ENCODE data around the gene AQP7. TPM values are rescaled to one million over a fixed set of nuclear protein-coding genes. Genes with fewer than 3 reads are reported as not detected.

The AQP7 gene
- total RNA-seq, 2 donors from 2014 or later, result 4.2 to 29.7 TPM

- Histone ChIP-seq H3K27ac (no peak overlapping the region), H3K4me1 (peaks cover 23% of the 10 kb centered on the region), H3K9me3 (no peaks in the 10 kb centered on the region), H3K27me3 (no peaks in the 10 kb centered on the region), H3K4me3 (no peak overlapping the region), H3K36me3 (replicated peaks in 1 of 2; ENCODE audit: insufficient read depth in 1 of 2, low read depth in 2 of 2) (no peaks in the 10 kb centered on the region)
- DNase-seq (no peak), ATAC-seq (no peak)
- 70% methylated on average over 5 of the region's 5 CpGs for WGBS, 2 donors
- intact Hi-C loops (cut with DNase I), result no loop called here
- no peak for TF ChIP-seq CTCF (IDR thresholded peaks at IDR 0.05)
- no peak for TF ChIP-seq POLR2A (IDR thresholded peaks at IDR 0.05)
Measured at GRCh38 chr9:33416996-33417395, 14.6 kb upstream of the AQP7 start.

- ATAC-seq (peak; percentile 94), DNase-seq (peak; percentile 90 to 94 (median 92))
- intact Hi-C loops (cut with DNase I), result no loop called here
- Histone ChIP-seq H3K4me3 (no peak overlapping the region), H3K36me3 (replicated peaks in 1 of 2; ENCODE audit: insufficient read depth in 1 of 2, low read depth in 2 of 2) (no peaks in the 10 kb centered on the region), H3K27me3 (no peaks in the 10 kb centered on the region), H3K27ac (peak overlapping the region; percentile 33 to 81 (median 62)), H3K4me1 (peaks cover 23% of the 10 kb centered on the region), H3K9me3 (no peaks in the 10 kb centered on the region)
- peak in 2 of 3 donors; percentile 33 to 35 for TF ChIP-seq POLR2A (IDR thresholded peaks at IDR 0.05)
- TF ChIP-seq CTCF (IDR thresholded peaks at IDR 0.05), result peak; percentile 71 to 90 (median 78)
- WGBS, 2 donors, result 3 to 7% methylated on average over 7 to 9 of the region's 9 CpGs
Measured at GRCh38 chr9:33415501-33416038, 13.2 kb upstream of the AQP7 start.

GRCh38 chr9:33414889-33415500 is 12.6 kb upstream of the AQP7 start:
- Histone ChIP-seq H3K27me3 (no peaks in the 10 kb centered on the region), H3K9me3 (no peaks in the 10 kb centered on the region), H3K4me1 (peaks cover 23% of the 10 kb centered on the region), H3K27ac (peak overlapping the region; percentile 33 to 69 (median 50)), H3K36me3 (replicated peaks in 1 of 2; ENCODE audit: insufficient read depth in 1 of 2, low read depth in 2 of 2) (no peaks in the 10 kb centered on the region), H3K4me3 (no peak overlapping the region)
- no peak for ATAC-seq
- TF ChIP-seq POLR2A (IDR thresholded peaks at IDR 0.05) (no peak), CTCF (IDR thresholded peaks at IDR 0.05) (no peak)
- DNase-seq, result peak in 1 of 4 donors; percentile 47
- intact Hi-C loops (cut with DNase I), result no loop called here
- 61 to 77% methylated on average over 10 to 13 of the region's 13 CpGs for WGBS, 2 donors

DNA sequence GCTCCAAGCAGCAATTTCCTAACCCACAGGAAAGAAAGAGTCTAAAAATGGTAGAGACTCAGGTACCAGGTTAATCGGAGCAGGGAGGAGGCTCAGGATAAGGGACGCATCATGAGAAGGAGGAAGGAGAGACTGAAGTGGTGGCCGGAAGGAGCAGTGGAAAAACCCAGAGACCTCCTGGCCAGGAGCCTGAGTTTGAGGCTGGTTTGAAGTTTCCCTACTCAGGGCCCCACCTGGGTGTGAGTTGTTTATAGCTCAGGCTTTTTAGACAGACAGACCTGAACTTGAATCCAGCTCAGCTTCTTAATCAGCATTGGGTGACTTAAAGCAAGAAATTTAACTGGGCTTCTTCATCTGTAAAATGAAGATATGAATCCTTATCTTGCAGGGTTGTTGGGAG is 11.9 kb upstream of the AQP7 start:
- DNase-seq, result no peak
- TF ChIP-seq POLR2A (IDR thresholded peaks at IDR 0.05), result no peak
- TF ChIP-seq CTCF (IDR thresholded peaks at IDR 0.05), result no peak
- WGBS, 2 donors, result 57 to 73% methylated on average over 3 of the region's 3 CpGs
- intact Hi-C loops (cut with DNase I), result no loop called here
- Histone ChIP-seq H3K9me3 (no peaks in the 10 kb centered on the region), H3K4me1 (peaks cover 23% of the 10 kb centered on the region), H3K27me3 (no peaks in the 10 kb centered on the region), H3K36me3 (replicated peaks in 1 of 2; ENCODE audit: insufficient read depth in 1 of 2, low read depth in 2 of 2) (no peaks in the 10 kb centered on the region), H3K27ac (no peak overlapping the region), H3K4me3 (no peak overlapping the region)
- no peak for ATAC-seq

DNA sequence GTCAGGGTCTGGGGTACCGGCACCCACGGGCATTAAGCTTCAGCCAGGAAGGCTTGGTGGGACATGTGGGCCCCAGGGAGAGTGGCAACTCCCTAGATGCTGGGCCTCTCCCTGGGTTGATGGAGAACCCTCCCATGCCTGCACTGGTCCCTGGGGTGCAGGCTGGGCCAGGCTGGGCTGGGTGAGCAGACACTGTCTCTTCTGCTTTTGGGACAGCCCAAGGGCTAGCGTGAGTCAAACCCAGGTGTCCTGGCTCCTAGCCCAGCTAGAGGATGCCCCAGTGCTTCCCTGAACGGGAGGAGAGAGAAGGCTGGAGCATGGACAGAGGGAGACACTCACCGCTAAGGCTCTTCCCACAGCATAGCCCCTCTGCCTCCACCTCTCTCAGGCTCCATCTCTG is 5.7 kb upstream of the AQP7 start:
- 62 to 66% methylated on average over 4 to 5 of the region's 5 CpGs for WGBS, 2 donors
- intact Hi-C loops (cut with DNase I), result no loop called here
- ATAC-seq (no peak), DNase-seq (no peak)
- peaks cover 5% of the 10 kb centered on the region for H3K4me1 ChIP-seq
- no peaks in the 10 kb centered on the region for H3K9me3 ChIP-seq
- no peak overlapping the region for H3K27ac ChIP-seq
- no peaks in the 10 kb centered on the region for H3K27me3 ChIP-seq
- TF ChIP-seq CTCF (IDR thresholded peaks at IDR 0.05), result no peak
- no peak for TF ChIP-seq POLR2A (IDR thresholded peaks at IDR 0.05)
- no peaks in the 10 kb centered on the region for H3K36me3 ChIP-seq (replicated peaks in 1 of 2; ENCODE audit: insufficient read depth in 1 of 2, low read depth in 2 of 2)
- H3K4me3 ChIP-seq, result no peak overlapping the region
